GM20000 (cell line): ENCODE measurements around the gene KLHL10.
"Not testable (repeated sequence)": the region's sequence is repeated elsewhere in the genome, so short reads cannot be mapped to it uniquely, and the experiment has no call there.

Source experiments
- DNase-seq: peaks from one replicate; pipeline ENCODE4 v3.0.0; 2012; ENCODE audit warnings: low spot score
- CTCF ChIP-seq: IDR thresholded peaks from 2 replicates; pipeline ENCODE4 v1.5.1; 2012; ENCODE audit warnings: mild to moderate bottlenecking, control low read depth; ENCODE audit errors: extremely low read depth, missing control alignments

Gene KLHL10

GRCh38 chr17:41818024-41818423 is 19.6 kb upstream of the KLHL10 start:
- no peak for TF ChIP-seq CTCF
- no peak for DNase-seq

DNA sequence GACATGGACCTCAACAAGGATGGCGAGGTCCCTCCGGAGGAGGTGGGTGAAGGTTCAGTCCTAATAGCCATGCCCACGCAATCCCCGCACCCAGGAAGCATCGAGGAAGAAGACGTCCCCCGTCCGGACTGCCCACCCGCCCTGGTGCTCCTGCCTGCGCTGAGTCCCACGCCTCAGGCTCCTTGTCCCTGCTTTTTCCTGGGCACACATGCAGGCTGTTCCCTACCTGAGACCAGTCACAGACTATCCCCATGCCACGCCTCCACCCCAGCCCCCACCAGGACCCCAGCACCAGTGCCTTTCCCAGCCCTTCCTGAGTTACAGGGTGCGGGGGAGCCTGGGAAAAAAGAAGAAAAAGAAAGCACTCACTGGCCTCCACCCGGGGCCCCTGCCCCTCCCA is 15.8 kb upstream of the KLHL10 start:
- no peak for TF ChIP-seq CTCF
- no peak for DNase-seq

- no peak for TF ChIP-seq CTCF
- no peak for DNase-seq
Observed at GRCh38 chr17:41822216-41823140, 15.1 kb upstream of the KLHL10 start.

DNA sequence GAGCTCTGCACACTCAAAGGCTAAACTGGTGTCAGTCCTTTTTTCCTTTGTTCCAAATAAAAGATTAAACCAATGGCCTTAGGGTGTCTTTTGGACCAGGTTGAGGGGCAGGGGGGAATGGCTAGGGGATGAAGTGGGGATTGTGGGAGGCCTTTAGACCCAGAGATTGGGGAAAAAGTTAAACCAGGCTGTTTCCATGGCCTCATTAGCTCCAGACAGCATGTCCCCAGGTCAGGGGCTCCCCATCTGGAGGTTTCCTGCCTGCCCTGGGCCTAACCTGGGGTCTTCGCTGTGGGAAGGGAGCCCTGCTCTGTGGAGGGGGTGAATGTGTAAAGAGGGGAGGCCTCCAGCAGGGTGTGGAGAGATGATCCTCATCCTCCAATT is 14.5 kb upstream of the KLHL10 start:
- no peak for TF ChIP-seq CTCF

DNA sequence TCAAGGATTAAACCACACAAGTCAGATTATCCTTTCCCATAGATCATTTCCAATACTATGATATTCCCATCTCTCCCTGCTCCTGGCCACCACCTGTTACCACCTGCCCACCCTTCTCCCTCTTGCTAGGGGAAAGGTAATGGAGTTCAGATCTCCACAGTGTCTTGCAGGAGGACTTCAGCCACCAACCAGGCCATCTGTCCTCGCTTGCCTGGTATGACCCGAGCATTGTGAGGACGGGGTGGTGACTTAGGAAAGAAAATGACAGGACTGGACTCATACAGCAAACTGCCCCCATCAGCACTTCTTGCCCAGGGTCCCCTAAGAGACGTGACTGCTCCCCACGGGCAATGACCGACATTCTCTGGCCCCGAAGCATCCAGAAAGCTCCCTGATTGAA is 14.0 kb upstream of the KLHL10 start:
- TF ChIP-seq CTCF, result no peak
- DNase-seq, result no peak

More for the DNA sequence above, 14.5 kb upstream of the KLHL10 start:
- no peak for DNase-seq

GRCh38 chr17:41824086-41824485 is 13.5 kb upstream of the KLHL10 start:
- DNase-seq, result no peak
- no peak for TF ChIP-seq CTCF

DNA sequence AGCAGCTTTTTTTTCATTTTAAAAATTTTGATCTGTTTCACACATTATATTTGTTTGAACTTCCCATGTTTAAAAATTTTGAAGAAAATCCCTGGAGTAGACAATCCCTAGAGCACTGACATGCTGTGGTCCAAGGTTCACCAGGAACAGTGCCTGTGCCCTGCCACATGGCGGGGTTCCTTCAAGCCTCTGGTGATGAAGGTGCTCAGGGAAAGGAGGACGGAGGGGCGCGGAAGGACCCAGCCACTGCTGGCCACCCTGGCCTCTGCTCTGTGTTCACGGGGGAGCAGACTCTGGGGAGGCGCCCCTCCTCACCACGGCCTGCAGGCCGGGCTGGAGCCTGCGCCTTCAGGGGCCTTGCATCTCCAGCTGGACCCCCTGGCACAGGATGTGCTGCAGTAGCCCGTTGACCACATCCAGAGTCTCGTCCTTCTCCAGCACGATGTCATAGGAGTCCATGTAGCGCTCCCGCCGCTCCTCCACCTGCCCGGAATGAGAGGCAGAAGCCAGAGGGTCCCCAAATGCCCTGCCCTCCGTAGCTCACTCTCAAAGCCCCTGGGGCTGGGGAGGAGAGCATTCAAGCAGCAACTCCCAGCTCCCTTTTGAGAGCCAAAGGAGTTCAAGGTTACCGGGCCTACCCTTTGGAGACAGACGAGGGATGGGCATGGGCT is 12.3 kb upstream of the KLHL10 start:
- no peak for DNase-seq
- TF ChIP-seq CTCF, result no peak

DNA sequence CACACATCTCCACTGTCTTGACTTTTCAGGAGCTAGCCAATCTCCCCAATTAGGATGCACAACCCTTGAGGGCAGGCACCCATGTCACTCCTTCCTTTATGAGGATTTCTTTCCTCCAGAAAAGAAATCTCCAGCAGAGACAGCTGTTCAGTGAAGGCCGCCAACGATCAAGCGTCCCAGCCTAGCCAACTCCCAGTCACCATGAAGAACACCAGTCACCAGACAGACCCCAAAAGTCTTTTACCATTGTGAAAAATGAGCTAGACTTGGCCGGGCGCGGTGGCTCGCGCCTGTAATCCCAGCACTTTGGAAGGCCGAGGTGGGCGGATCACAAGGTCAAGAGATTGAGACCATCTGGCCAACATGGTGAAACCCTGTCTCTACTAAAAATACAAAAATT is 7.7 kb upstream of the KLHL10 start:
- not testable (repeated sequence) for DNase-seq
